ENCODE data around the gene CADPS2. TPM values are rescaled to one million over a fixed set of nuclear protein-coding genes. Genes with fewer than 3 reads are reported as not detected.
A peak's percentile ranks its signal among the peaks of the same experiment; 100 is the strongest.

CADPS2 gene
- total RNA-seq, 1 donor from 2014 or later, result 19.1 TPM

DNA sequence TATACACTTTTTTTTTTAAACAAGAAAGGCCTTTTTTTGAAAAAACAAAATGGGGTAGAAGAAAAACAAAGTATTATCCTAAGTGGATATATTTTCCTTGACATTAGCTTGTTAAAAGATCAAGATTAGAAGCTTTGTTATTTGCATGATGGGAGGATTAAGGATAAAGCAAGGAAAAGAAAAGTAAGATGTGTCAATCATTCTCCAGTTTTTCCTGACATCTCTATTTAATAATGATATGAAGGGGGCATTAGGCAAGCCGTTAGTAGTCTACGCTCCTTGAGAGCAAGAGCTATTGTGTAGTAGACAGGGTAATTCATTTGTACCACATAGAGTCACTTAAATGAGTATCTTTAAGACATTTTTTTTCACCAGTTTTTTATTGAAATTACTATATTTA is 324.9 kb downstream of the CADPS2 start:
- no peak overlapping the region for H3K4me3 ChIP-seq
- Mint-ChIP-seq H3K4me3 (no peak overlapping the region), H3K9me3 (no peaks in the 10 kb centered on the region), H3K27ac (no peak overlapping the region), H3K4me1 (peaks cover 20% of the 10 kb centered on the region), H3K27me3 (ENCODE audit: insufficient read depth, low read depth) (no peaks in the 10 kb centered on the region), H3K36me3 (no peaks in the 10 kb centered on the region)
- no peak overlapping the region for H3K4me2 ChIP-seq
- H3F3A ChIP-seq (ENCODE audit: low read depth), result peaks cover 13% of the 10 kb centered on the region
- no peak overlapping the region for H3K27ac ChIP-seq
- H3K27me3 ChIP-seq, result no peaks in the 10 kb centered on the region
- TF ChIP-seq, protein P1, sequence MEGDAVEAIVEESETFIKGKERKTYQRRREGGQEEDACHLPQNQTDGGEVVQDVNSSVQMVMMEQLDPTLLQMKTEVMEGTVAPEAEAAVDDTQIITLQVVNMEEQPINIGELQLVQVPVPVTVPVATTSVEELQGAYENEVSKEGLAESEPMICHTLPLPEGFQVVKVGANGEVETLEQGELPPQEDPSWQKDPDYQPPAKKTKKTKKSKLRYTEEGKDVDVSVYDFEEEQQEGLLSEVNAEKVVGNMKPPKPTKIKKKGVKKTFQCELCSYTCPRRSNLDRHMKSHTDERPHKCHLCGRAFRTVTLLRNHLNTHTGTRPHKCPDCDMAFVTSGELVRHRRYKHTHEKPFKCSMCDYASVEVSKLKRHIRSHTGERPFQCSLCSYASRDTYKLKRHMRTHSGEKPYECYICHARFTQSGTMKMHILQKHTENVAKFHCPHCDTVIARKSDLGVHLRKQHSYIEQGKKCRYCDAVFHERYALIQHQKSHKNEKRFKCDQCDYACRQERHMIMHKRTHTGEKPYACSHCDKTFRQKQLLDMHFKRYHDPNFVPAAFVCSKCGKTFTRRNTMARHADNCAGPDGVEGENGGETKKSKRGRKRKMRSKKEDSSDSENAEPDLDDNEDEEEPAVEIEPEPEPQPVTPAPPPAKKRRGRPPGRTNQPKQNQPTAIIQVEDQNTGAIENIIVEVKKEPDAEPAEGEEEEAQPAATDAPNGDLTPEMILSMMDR (IDR thresholded peaks at IDR 0.05), result no peak
- no peak for TF ChIP-seq EZH2phosphoT487 (IDR thresholded peaks at IDR 0.05)
- no peak for TF ChIP-seq EZH2 (IDR thresholded peaks at IDR 0.05)
- no peak overlapping the region for H2AFZ ChIP-seq (replicated peaks)
- no peaks in the 10 kb centered on the region for H4K20me1 ChIP-seq (ENCODE audit: low read depth)
- H3K36me3 ChIP-seq, result no peaks in the 10 kb centered on the region
- H3K9ac ChIP-seq, result no peak overlapping the region
- no peak for DNase-seq (ENCODE audit: low spot score)
- no peaks in the 10 kb centered on the region for H3K9me3 ChIP-seq (ENCODE audit: low read depth)
- H3K79me2 ChIP-seq (ENCODE audit: low read depth), result no peaks in the 10 kb centered on the region
- H3K4me1 ChIP-seq, result peaks cover 28% of the 10 kb centered on the region

DNA sequence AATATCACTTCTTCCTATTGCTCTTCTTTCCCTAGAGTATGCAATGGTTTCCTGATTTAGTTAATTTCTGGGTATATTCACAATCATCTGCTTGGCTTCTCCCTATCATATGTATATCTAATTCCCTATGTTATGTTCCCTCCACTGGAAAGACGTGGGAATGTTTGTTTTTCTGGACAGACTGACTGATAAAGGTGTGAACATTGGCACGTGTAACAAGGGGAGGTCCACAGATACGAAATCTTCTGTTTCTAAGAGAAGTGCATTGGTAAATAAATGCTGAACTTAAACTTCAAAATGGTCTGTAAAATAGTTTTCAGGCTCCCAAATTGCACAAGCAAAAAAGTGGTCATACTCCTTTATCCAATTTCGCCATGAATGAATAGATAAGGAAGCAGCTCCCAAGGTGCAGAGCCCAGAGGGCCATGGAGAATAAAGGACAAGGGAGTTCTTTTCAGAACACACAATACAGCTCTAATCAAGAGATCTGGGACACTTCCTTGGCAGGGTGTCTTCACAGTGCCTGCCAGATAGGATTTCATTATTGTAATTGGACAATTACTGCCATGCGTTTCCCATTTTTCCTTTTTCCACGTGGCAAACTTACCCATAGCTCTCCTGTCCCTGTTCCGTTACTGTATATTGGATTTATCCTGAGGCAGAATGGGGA is 329.3 kb downstream of the CADPS2 start:
- H3F3A ChIP-seq (ENCODE audit: low read depth), result peaks cover 13% of the 10 kb centered on the region
- H3K4me3 ChIP-seq, result no peak overlapping the region
- no peak overlapping the region for H3K27ac ChIP-seq
- H3K36me3 Mint-ChIP-seq, result no peaks in the 10 kb centered on the region
- peak; percentile 54 for DNase-seq (ENCODE audit: low spot score)
- peaks cover 22% of the 10 kb centered on the region for H3K4me1 Mint-ChIP-seq
- H3K4me3 Mint-ChIP-seq, result no peak overlapping the region
- H3K9ac ChIP-seq, result no peak overlapping the region
- no peaks in the 10 kb centered on the region for H3K36me3 ChIP-seq
- no peaks in the 10 kb centered on the region for H3K27me3 ChIP-seq
- no peak for TF ChIP-seq EZH2phosphoT487 (IDR thresholded peaks at IDR 0.05)
- no peak for TF ChIP-seq EZH2 (IDR thresholded peaks at IDR 0.05)
- TF ChIP-seq, protein P1 (IDR thresholded peaks at IDR 0.05), result no peak
- no peaks in the 10 kb centered on the region for H3K79me2 ChIP-seq (ENCODE audit: low read depth)
- H2AFZ ChIP-seq (replicated peaks), result no peak overlapping the region
- no peaks in the 10 kb centered on the region for H3K9me3 ChIP-seq (ENCODE audit: low read depth)
- no peaks in the 10 kb centered on the region for H4K20me1 ChIP-seq (ENCODE audit: low read depth)
- H3K4me1 ChIP-seq, result peaks cover 22% of the 10 kb centered on the region
- peak overlapping the region; percentile 49 for H3K4me2 ChIP-seq
- peak overlapping the region; percentile 10 for H3K27ac Mint-ChIP-seq
- no peaks in the 10 kb centered on the region for H3K9me3 Mint-ChIP-seq
- no peaks in the 10 kb centered on the region for H3K27me3 Mint-ChIP-seq (ENCODE audit: insufficient read depth, low read depth)

DNA sequence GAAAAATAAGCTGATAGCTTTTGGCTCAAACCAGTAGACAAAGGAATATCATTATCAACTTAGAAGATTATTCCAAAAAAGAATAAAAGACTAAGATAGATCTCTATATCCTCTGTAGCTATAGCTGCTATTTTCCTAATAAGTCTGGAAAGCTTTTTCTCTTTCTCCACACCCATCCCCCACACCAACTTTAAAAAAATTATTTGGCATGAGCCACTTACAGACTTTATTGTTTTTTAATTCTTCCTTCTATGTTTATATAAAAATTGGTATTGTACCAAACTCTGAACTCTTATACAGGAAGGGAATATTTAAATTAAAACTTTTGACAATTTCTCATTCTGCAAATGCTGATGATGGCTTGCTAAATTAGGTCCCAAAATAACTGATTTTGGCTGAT is 330.0 kb downstream of the CADPS2 start:
- Histone ChIP-seq H3K79me2 (ENCODE audit: low read depth) (no peaks in the 10 kb centered on the region), H2AFZ (replicated peaks) (no peak overlapping the region), H3K4me2 (no peak overlapping the region), H3K27ac (no peak overlapping the region), H4K20me1 (ENCODE audit: low read depth) (no peaks in the 10 kb centered on the region), H3F3A (ENCODE audit: low read depth) (peaks cover 13% of the 10 kb centered on the region), H3K9me3 (ENCODE audit: low read depth) (no peaks in the 10 kb centered on the region), H3K27me3 (no peaks in the 10 kb centered on the region), H3K9ac (no peak overlapping the region), H3K4me1 (peaks cover 14% of the 10 kb centered on the region), H3K36me3 (no peaks in the 10 kb centered on the region), H3K4me3 (no peak overlapping the region)
- DNase-seq (ENCODE audit: low spot score), result no peak
- no peak overlapping the region for H3K4me3 Mint-ChIP-seq
- no peaks in the 10 kb centered on the region for H3K27me3 Mint-ChIP-seq (ENCODE audit: insufficient read depth, low read depth)
- no peak overlapping the region for H3K27ac Mint-ChIP-seq
- H3K9me3 Mint-ChIP-seq, result no peaks in the 10 kb centered on the region
- H3K4me1 Mint-ChIP-seq, result peaks cover 19% of the 10 kb centered on the region
- H3K36me3 Mint-ChIP-seq, result no peaks in the 10 kb centered on the region
- TF ChIP-seq EZH2 (IDR thresholded peaks at IDR 0.05) (no peak), EZH2phosphoT487 (IDR thresholded peaks at IDR 0.05) (no peak)
- TF ChIP-seq, protein P1 (IDR thresholded peaks at IDR 0.05), result no peak

All from neural progenitor cell (in vitro differentiated cells).